ENCODE data around the gene ABHD12.

- TF ChIP-seq CTCF (conservative IDR thresholded peaks at IDR 0.05) (no peak), EZH2 (IDR thresholded peaks at IDR 0.05; ENCODE audit: low read depth) (no peak)
Observed at GRCh38 chr20:25282796-25283195, 107.8 kb downstream of the ABHD12 start.

Data from PC-9 (cell line).